DND-41 (cell line): ENCODE measurements around the gene REEP6.

Experiments
- ATAC-seq: fragments of 200-7000 bp; cut with Tn5 transposase; 3 replicates; pipeline ENCODE4 v1.9.1; 2021; ENCODE audit warnings: low read depth; ENCODE audit not compliant: insufficient read depth
- DNase-seq: peaks from one replicate; pipeline ENCODE4 v3.0.0-alpha.2; 2020
- H2AFZ ChIP-seq: 2 replicates; pipeline ENCODE4 v1.6.0; 2012; ENCODE audit warnings: low read depth, low read length
- H3K27ac ChIP-seq: 2 replicates; pipeline ENCODE4 v1.5.1; 2012; ENCODE audit warnings: low read length, inconsistent platforms
- H3K27me3 ChIP-seq: fragments of 200-600 bp; sonication (generic); 2 replicates; pipeline ENCODE4 v1.6.0; 2012; ENCODE audit warnings: low read length, mild to moderate bottlenecking, inconsistent platforms; ENCODE audit not compliant: insufficient read depth, poor library complexity
- H3K36me3 ChIP-seq: 2 replicates; pipeline ENCODE4 v1.5.1; 2012; ENCODE audit warnings: low read length, inconsistent platforms; ENCODE audit not compliant: insufficient read depth
- H3K4me1 ChIP-seq: 2 replicates; pipeline ENCODE4 v1.5.1; 2012; ENCODE audit warnings: mild to moderate bottlenecking, low read length; ENCODE audit not compliant: insufficient read depth
- H3K4me2 ChIP-seq: 2 replicates; pipeline ENCODE4 v1.6.0; 2012; ENCODE audit warnings: mild to moderate bottlenecking, moderate library complexity, low read length, inconsistent platforms; ENCODE audit not compliant: insufficient read depth
- H3K4me3 ChIP-seq, 2 experiments: fragments of 200-600 bp in 1 of 2; shearing (Covaris generic) in 1 of 2; 2 replicates each; pipeline ENCODE4 v1.5.1; 2012 to 2016; ENCODE audit warnings: inconsistent platforms in 2 of 2, low read length in 2 of 2, mild to moderate bottlenecking in 2 of 2, low read depth in 1 of 2, moderate library complexity in 1 of 2
- H3K79me2 ChIP-seq: 2 replicates; pipeline ENCODE4 v1.6.0; 2012; ENCODE audit warnings: low read length, inconsistent platforms; ENCODE audit not compliant: insufficient read depth
- H3K9ac ChIP-seq: 2 replicates; pipeline ENCODE4 v1.6.0; 2012; ENCODE audit warnings: low read depth, mild to moderate bottlenecking, inconsistent platforms, low read length, moderate library complexity
- H3K9me3 ChIP-seq: 2 replicates; pipeline ENCODE4 v1.5.1; 2012; ENCODE audit warnings: low read length, moderate library complexity, mild to moderate bottlenecking, inconsistent platforms; ENCODE audit not compliant: insufficient read depth, severe bottlenecking
- H4K20me1 ChIP-seq: 2 replicates; pipeline ENCODE4 v1.6.0; 2012; ENCODE audit warnings: low read length; ENCODE audit not compliant: insufficient read depth
- EZH2 ChIP-seq: IDR thresholded peaks from 3 replicates; pipeline ENCODE4 v1.6.1; 2012; ENCODE audit warnings: borderline replicate concordance, low read depth, mild to moderate bottlenecking, moderate library complexity, low read length, inconsistent platforms; ENCODE audit not compliant: severe bottlenecking
- TF ChIP-seq, protein P1 (sequence below): IDR thresholded peaks from 2 replicates; pipeline ENCODE4 v1.5.1; 2012; ENCODE audit warnings: borderline replicate concordance, low read length, moderate library complexity, mild to moderate bottlenecking; ENCODE audit not compliant: poor library complexity, severe bottlenecking; ENCODE audit errors: extremely low read depth

The REEP6 gene

DNA sequence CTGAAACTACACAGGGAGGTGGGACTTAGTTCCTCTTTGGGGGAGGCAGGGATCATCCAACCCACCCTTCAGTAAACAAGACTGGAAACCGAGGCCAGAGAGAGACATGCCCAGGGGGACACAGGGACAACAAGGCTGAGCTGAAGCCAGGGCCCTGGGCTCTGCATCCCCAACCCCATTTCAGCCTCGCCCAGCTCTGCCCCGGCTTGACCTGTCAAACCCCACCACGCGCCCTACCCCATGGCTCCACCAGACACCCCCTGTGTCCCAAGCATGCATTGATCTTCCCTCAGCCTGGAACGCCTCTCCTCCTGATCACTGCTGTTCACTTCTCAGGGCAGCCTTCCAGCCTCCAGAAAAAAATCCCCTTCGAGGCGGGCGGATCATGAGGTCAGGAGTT lies 43.0 kb upstream of the REEP6 start:
- Histone ChIP-seq H4K20me1 (peaks cover 46% of the 10 kb centered on the region), H3K27me3 (peaks cover 7% of the 10 kb centered on the region), H3K27ac (no peak overlapping the region), H3K4me2 (no peak overlapping the region), H3K36me3 (no peaks in the 10 kb centered on the region), H3K79me2 (no peaks in the 10 kb centered on the region), H3K4me3 (no peak overlapping the region), H2AFZ (no peak overlapping the region), H3K4me1 (peaks cover 10% of the 10 kb centered on the region), H3K9ac (no peak overlapping the region), H3K9me3 (no peaks in the 10 kb centered on the region)
- DNase-seq (no peak), ATAC-seq (no peak)
- TF ChIP-seq EZH2, result no peak
- TF ChIP-seq, protein P1, sequence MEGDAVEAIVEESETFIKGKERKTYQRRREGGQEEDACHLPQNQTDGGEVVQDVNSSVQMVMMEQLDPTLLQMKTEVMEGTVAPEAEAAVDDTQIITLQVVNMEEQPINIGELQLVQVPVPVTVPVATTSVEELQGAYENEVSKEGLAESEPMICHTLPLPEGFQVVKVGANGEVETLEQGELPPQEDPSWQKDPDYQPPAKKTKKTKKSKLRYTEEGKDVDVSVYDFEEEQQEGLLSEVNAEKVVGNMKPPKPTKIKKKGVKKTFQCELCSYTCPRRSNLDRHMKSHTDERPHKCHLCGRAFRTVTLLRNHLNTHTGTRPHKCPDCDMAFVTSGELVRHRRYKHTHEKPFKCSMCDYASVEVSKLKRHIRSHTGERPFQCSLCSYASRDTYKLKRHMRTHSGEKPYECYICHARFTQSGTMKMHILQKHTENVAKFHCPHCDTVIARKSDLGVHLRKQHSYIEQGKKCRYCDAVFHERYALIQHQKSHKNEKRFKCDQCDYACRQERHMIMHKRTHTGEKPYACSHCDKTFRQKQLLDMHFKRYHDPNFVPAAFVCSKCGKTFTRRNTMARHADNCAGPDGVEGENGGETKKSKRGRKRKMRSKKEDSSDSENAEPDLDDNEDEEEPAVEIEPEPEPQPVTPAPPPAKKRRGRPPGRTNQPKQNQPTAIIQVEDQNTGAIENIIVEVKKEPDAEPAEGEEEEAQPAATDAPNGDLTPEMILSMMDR, result no peak

DNA sequence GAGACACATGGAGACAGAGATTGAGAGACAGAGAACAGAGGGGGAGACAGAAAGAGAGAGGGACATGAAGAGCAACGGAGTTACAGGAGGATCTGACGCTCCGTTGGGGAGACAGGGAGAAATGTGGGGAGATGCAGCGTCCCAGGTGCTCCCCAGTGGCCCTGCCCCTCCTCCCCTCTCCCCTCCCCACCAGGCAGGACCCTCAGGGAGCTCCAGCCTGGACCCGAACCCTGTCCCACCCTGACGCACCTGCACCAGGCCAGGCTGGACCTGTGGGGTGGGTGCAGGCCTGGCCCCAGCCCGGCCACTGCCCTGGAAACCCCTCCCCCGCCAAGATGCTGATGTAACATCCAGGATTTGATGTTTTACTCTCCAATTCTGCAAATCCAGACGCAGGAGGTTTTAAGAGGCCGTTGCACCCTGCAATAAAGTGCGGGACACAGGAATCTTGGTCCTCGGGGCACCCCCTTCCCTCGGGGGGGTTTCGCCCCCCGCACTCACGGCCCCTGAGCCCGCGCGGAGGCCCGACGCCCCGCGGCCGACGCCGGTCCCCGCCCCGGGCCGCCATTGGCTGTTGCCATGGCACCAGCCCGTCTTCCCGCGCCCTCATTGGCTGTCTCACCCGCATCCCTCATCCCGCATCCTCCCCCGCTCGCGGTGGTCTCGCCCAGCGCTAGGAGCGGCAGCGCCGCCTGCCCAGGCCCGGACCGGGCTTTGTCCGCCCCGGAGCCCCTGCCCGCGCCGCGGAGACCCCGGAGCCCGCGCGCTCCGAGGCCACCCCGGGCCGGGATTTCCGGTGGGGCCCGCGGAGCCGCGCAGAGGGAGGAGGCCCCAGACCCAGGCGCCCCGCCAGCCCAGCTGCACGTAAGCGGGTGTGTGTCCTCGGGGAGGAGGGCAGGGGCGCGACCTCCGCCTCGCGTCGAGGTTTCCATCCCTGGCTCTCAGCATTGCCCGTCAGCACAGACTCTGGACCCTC lies 41.2 kb upstream of the REEP6 start, which contains the start of gene APC2:
Gene APC2 (plus strand): TSS at position 655 of the 976 bp plus-strand sequence. CDS start 2,881 bp downstream, outside the sequence.
- ATAC-seq, result peak; percentile 41
- H3K27me3 ChIP-seq, result peaks cover 7% of the 10 kb centered on the region

DNA sequence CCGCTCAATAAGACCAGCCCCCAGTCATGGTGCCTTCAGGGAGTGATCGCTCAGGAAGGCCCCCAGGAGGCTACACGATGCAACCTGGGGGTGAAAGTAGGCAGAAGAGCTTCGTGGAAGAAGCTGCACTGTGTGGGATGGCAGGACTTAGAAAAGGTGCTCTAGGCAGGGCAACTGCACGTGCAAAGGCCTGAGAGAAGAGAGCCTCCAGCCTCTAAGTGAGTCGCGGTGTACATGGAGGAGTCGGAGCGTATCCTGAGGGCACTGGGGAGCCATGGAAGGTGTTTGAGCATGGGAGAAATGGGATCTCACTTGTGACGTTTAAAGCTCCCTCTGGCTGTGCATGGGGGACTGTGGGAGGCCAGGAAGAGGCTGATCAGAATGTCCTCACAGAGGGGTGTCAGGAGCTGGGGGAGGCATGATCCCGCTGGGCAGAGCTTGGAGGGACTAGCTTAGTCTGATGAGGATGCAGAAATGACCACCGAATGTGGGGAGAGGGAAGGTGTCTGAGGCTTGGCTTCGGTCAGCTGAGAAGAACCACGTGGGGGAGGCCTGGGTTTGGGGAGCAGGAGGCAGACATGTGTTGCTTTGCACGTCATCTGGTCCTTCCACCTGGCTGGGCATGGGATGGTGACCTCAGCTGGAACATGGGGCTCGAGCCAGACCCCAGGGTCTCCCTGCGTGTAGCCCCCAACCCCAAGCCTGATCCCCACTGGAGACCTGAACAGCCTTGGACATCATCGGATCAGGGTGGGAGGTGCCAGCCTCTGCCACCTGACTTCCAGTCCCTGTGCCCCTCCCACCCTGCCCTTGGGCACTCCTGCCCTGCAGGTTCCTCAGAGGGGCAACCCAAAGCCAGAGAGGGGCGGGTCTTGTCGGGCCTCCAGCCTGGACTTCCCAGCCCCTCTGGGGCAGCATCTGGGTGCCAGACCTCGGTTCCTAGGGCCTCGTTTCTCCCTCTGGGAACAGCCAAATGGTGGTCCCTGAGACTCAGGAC lies 39.9 kb upstream of the REEP6 start:
- no peak overlapping the region for H3K4me2 ChIP-seq
- H3K9ac ChIP-seq, result no peak overlapping the region
- H3K9me3 ChIP-seq, result no peaks in the 10 kb centered on the region
- DNase-seq (no peak), ATAC-seq (no peak)
- no peak overlapping the region for H3K27ac ChIP-seq
- H3K4me3 ChIP-seq, result no peak overlapping the region
- no peaks in the 10 kb centered on the region for H3K79me2 ChIP-seq
- H3K27me3 ChIP-seq, result peaks cover 7% of the 10 kb centered on the region
- peaks cover 11% of the 10 kb centered on the region for H3K4me1 ChIP-seq
- H3K36me3 ChIP-seq, result no peaks in the 10 kb centered on the region
- peaks cover 40% of the 10 kb centered on the region for H4K20me1 ChIP-seq
- TF ChIP-seq, protein P1, result no peak
- H2AFZ ChIP-seq, result no peak overlapping the region

More for the DNA sequence above, 41.2 kb upstream of the REEP6 start, which contains the start of gene APC2:
- no peak within 1 kb of the TSS for H2AFZ ChIP-seq
- no peak for TF ChIP-seq EZH2
- TF ChIP-seq, protein P1, result no peak
- H3K79me2 ChIP-seq, result no peaks in the 10 kb centered on the region
- H3K4me3 ChIP-seq, result no peak within 1 kb of the TSS
- H3K27ac ChIP-seq, result no peak within 1 kb of the TSS
- peaks cover 35% of the 10 kb centered on the region for H4K20me1 ChIP-seq
- H3K9me3 ChIP-seq, result no peaks in the 10 kb centered on the region
- H3K9ac ChIP-seq, result no peak within 1 kb of the TSS
- H3K36me3 ChIP-seq, result no peaks in the 10 kb centered on the region
- no peak within 1 kb of the TSS for H3K4me2 ChIP-seq
- peaks cover 8% of the 10 kb centered on the region for H3K4me1 ChIP-seq
- DNase-seq, result peak; percentile 57
